Astrocyte of the spinal cord (primary cell): ENCODE results near the gene DENND6B.

Source experiments
- DNase-seq: peaks from one replicate; pipeline ENCODE4 v3.0.0; 2011; ENCODE audit warnings: low read depth, low spot score
- H3K4me3 ChIP-seq: 2 replicates; pipeline ENCODE4 v1.5.1; 2011; ENCODE audit warnings: low read depth, mild to moderate bottlenecking, low read length, moderate library complexity
- CTCF ChIP-seq: IDR thresholded peaks from 2 replicates; pipeline ENCODE4 v1.5.1; 2012; ENCODE audit warnings: low read depth, mild to moderate bottlenecking, low read length, inconsistent platforms
- in situ Hi-C: cut with HindIII; loops from 2 replicates; pipeline ENCODE4 v1.10.0; 2017; ENCODE audit warnings: low sequenced_read_pairs

The DENND6B gene

GRCh38 chr22:50311606-50312351 lies 15.0 kb downstream of the DENND6B start:
- in situ Hi-C loops = no loop called here
- no peak for TF ChIP-seq CTCF
- no peak for DNase-seq
- H3K4me3 ChIP-seq = no peak overlapping the region

GRCh38 chr22:50310949-50311444 lies 15.8 kb downstream of the DENND6B start:
- no peak for DNase-seq

GRCh38 chr22:50310031-50310722 lies 16.6 kb downstream of the DENND6B start:
- no peak for DNase-seq
- H3K4me3 ChIP-seq = no peak overlapping the region
- TF ChIP-seq CTCF = no peak
- in situ Hi-C loops = no loop called here

More at GRCh38 chr22:50310949-50311444, 15.8 kb downstream of the DENND6B start:
- in situ Hi-C loops = no loop called here
- H3K4me3 ChIP-seq = no peak overlapping the region
- no peak for TF ChIP-seq CTCF

- in situ Hi-C loops = no loop called here
- no peak overlapping the region for H3K4me3 ChIP-seq
- DNase-seq = no peak
- no peak for TF ChIP-seq CTCF
These were observed 17.2 kb downstream of the DENND6B start for GRCh38 chr22:50309601-50309991.

- TF ChIP-seq CTCF = no peak
These were observed 17.7 kb downstream of the DENND6B start for GRCh38 chr22:50308986-50309600.

GRCh38 chr22:50308597-50308935 lies 18.2 kb downstream of the DENND6B start:
- H3K4me3 ChIP-seq = no peak overlapping the region
- no peak for DNase-seq
- in situ Hi-C loops = no loop called here
- TF ChIP-seq CTCF = no peak

More at GRCh38 chr22:50308986-50309600, 17.7 kb downstream of the DENND6B start:
- in situ Hi-C loops = no loop called here
- DNase-seq = no peak
- no peak overlapping the region for H3K4me3 ChIP-seq
